Activated CD4-positive, alpha-beta memory T cell treated with anti-CD3 and anti-CD28 coated beads for 36 hours (primary cell): ENCODE results near the gene TAF11L14. TPM values are rescaled to one million over a fixed set of nuclear protein-coding genes. Genes with fewer than 3 reads are reported as not detected.

ENCODE experiments used
- total RNA-seq, 2 experiments: library from RNA; stranded (reverse); gene quantifications; one replicate each; pipeline ENCODE4 v1.2.3, GENCODE V29; 2021

Gene TAF11L14
- total RNA-seq, 2 experiments from 2014 or later = not detected

Other genes starting within 250 kb of the TAF11L14 start
- gene TAF11L2, start 136.2 kb upstream of the TAF11L14 start, total RNA-seq = not detected
- not detected for gene TAF11L3, start 116.1 kb upstream of the TAF11L14 start, total RNA-seq
- gene TAF11L4, start 112.7 kb upstream of the TAF11L14 start, total RNA-seq = not detected
- not detected for gene TAF11L5, start 109.2 kb upstream of the TAF11L14 start, total RNA-seq
- gene TAF11L6, start 105.8 kb upstream of the TAF11L14 start, total RNA-seq = not detected
- gene TAF11L7, start 48.7 kb upstream of the TAF11L14 start, total RNA-seq = not detected
- gene TAF11L8, start 43.5 kb upstream of the TAF11L14 start, total RNA-seq = not detected
- not detected for gene TAF11L9, start 40.1 kb upstream of the TAF11L14 start, total RNA-seq
- gene TAF11L10, start 36.6 kb upstream of the TAF11L14 start, total RNA-seq = not detected
- gene TAF11L11, start 30.3 kb upstream of the TAF11L14 start, total RNA-seq = not detected
- gene TAF11L12, start 24.1 kb upstream of the TAF11L14 start, total RNA-seq = not detected
- not detected for gene TAF11L13, start 2.4 kb upstream of the TAF11L14 start, total RNA-seq